Measurements from ENCODE around the gene MCM3AP. TPM values are rescaled to one million over a fixed set of nuclear protein-coding genes. Genes with fewer than 3 reads are reported as not detected.

The MCM3AP gene
- total RNA-seq, 1 donor from 2014 or later = 58.8 TPM

- Histone ChIP-seq H3K27ac (replicated peaks) (no peak overlapping the region), H3K4me3 (no peak overlapping the region), H3K9me3 (replicated peaks) (no peaks in the 10 kb centered on the region), H3K36me3 (peaks cover 81% of the 10 kb centered on the region), H3K4me1 (peaks cover 19% of the 10 kb centered on the region), H3K27me3 (ENCODE audit: low read depth) (no peaks in the 10 kb centered on the region)
- intact Hi-C loops (cut with micrococcal nuclease) = no loop called here
- TF ChIP-seq, protein P1, sequence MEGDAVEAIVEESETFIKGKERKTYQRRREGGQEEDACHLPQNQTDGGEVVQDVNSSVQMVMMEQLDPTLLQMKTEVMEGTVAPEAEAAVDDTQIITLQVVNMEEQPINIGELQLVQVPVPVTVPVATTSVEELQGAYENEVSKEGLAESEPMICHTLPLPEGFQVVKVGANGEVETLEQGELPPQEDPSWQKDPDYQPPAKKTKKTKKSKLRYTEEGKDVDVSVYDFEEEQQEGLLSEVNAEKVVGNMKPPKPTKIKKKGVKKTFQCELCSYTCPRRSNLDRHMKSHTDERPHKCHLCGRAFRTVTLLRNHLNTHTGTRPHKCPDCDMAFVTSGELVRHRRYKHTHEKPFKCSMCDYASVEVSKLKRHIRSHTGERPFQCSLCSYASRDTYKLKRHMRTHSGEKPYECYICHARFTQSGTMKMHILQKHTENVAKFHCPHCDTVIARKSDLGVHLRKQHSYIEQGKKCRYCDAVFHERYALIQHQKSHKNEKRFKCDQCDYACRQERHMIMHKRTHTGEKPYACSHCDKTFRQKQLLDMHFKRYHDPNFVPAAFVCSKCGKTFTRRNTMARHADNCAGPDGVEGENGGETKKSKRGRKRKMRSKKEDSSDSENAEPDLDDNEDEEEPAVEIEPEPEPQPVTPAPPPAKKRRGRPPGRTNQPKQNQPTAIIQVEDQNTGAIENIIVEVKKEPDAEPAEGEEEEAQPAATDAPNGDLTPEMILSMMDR (IDR thresholded peaks at IDR 0.05; ENCODE audit: borderline replicate concordance) = no peak
- DNase-seq = no peak
Observed at GRCh38 chr21:46199436-46200373, 85.7 kb downstream of the MCM3AP start.

- H3K4me3 ChIP-seq = no peak overlapping the region
- no peaks in the 10 kb centered on the region for H3K9me3 ChIP-seq (replicated peaks)
- H3K36me3 ChIP-seq = peaks cover 83% of the 10 kb centered on the region
- H3K27ac ChIP-seq (replicated peaks) = no peak overlapping the region
- TF ChIP-seq, protein P1 (IDR thresholded peaks at IDR 0.05; ENCODE audit: borderline replicate concordance) = no peak
- H3K4me1 ChIP-seq = no peaks in the 10 kb centered on the region
- H3K27me3 ChIP-seq (ENCODE audit: low read depth) = no peaks in the 10 kb centered on the region
- intact Hi-C loops (cut with micrococcal nuclease) = no loop called here
- DNase-seq = peak; percentile 9
Observed at GRCh38 chr21:46196733-46197132, 88.7 kb downstream of the MCM3AP start.

- peak; percentile 5 for DNase-seq
- no peak overlapping the region for H3K4me3 ChIP-seq
- H3K27ac ChIP-seq (replicated peaks) = no peak overlapping the region
- H3K4me1 ChIP-seq = peaks cover 10% of the 10 kb centered on the region
- TF ChIP-seq, protein P1 (IDR thresholded peaks at IDR 0.05; ENCODE audit: borderline replicate concordance) = no peak
- H3K36me3 ChIP-seq = peaks cover 91% of the 10 kb centered on the region
- intact Hi-C loops (cut with micrococcal nuclease) = no loop called here
- H3K27me3 ChIP-seq (ENCODE audit: low read depth) = no peaks in the 10 kb centered on the region
- H3K9me3 ChIP-seq (replicated peaks) = no peaks in the 10 kb centered on the region
Observed at GRCh38 chr21:46195595-46196195, 89.7 kb downstream of the MCM3AP start.

DNA sequence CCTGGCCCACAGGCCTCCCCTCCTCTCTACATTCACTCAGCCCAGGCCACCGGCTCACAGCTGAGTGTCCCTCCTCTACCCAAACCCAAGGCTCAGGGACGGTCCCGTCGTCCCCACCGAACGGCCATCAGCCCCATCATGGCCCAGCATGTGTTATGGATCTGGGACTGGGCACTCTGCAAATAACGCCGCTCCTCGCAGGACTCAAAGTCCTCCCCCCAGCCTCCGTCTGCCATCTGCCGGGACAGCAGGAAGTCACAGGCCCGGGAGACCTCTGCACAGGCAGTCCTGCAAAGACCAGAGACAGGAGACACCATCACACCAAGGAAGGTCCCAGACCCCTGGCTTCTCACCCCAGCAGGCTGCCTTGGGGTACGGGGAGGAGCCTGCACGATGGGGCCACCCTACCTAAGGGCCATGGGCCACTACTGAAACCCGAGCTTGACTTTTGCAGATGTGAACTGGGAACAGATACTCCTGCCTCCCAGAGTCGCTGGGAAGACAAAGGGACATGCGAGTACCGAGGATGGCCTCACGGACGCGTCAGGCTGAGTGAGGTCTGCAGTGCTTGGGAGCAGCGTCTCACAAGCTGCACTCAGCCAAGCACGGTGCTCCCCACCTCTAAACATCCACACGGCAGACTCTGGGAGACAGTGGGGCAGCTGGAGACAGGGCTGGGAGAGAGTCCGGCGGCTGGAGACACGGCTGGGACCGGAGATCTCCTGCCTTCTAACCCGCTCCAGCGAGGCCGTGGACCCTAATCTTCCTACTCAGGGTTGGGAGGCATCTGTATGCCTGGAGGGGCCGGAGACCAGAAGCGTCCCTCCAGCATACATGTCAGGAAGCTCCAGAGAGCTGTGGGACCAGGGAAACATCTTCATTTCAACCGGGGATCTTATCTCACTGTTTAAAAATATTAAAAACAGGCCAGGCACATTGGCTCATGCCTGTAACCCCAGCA lies 90.8 kb downstream of the MCM3AP start:
- H3K9me3 ChIP-seq (replicated peaks) = no peaks in the 10 kb centered on the region
- H3K27ac ChIP-seq (replicated peaks) = no peak overlapping the region
- no peaks in the 10 kb centered on the region for H3K27me3 ChIP-seq (ENCODE audit: low read depth)
- peak; percentile 7 for DNase-seq
- intact Hi-C loops (cut with micrococcal nuclease) = no loop called here
- H3K4me3 ChIP-seq = no peak overlapping the region
- TF ChIP-seq, protein P1 (IDR thresholded peaks at IDR 0.05; ENCODE audit: borderline replicate concordance) = no peak
- peaks cover 21% of the 10 kb centered on the region for H3K4me1 ChIP-seq
- peaks cover 85% of the 10 kb centered on the region for H3K36me3 ChIP-seq

GRCh38 chr21:46193829-46194373 lies 91.5 kb downstream of the MCM3AP start:
- Histone ChIP-seq H3K4me1 (peaks cover 28% of the 10 kb centered on the region), H3K36me3 (peaks cover 77% of the 10 kb centered on the region), H3K9me3 (replicated peaks) (no peaks in the 10 kb centered on the region), H3K27me3 (ENCODE audit: low read depth) (no peaks in the 10 kb centered on the region), H3K27ac (replicated peaks) (no peak overlapping the region), H3K4me3 (no peak overlapping the region)
- TF ChIP-seq, protein P1 (IDR thresholded peaks at IDR 0.05; ENCODE audit: borderline replicate concordance) = no peak
- intact Hi-C loops (cut with micrococcal nuclease) = no loop called here
- no peak for DNase-seq

All from left ventricle myocardium inferior (tissue), 1 donor.